B cell (primary cell): Measurements from ENCODE around the gene PIGZ. TPM values are rescaled to one million over a fixed set of nuclear protein-coding genes. Genes with fewer than 3 reads are reported as not detected.

Source experiments
- ATAC-seq: fragments of 200-7000 bp; cut with Tn5 transposase; one replicate; pipeline ENCODE4 v1.10.0; 2021; ENCODE audit warnings: low read depth, mild to moderate bottlenecking, moderate number of reproducible peaks, moderate library complexity
- CTCF ChIA-PET: fragments of 350-600 bp; sonication (Branson Sonifier 250); formaldehyde crosslinking; loops from one replicate; lab custom pipeline; 2021; ENCODE audit warnings: antibody characterized with exemption, inconsistent platforms; lab: Charles Lee
- POLR2A ChIA-PET: fragments of 350-600 bp; sonication (Branson Sonifier 250); formaldehyde crosslinking; loops from one replicate; lab custom pipeline; 2021; ENCODE audit warnings: antibody characterized with exemption; lab: Charles Lee
- DNase-seq: peaks from one replicate; pipeline ENCODE4 v3.0.0; 2013
- H2AFZ ChIP-seq: 2 replicates; pipeline ENCODE4 v1.6.1; 2012; ENCODE audit warnings: mild to moderate bottlenecking, low read depth, low read length; ENCODE audit not compliant: insufficient read depth, poor library complexity, severe bottlenecking
- H3K27ac ChIP-seq, 2 donors: 1 replicate in 1 of 2; 2 replicates in 1 of 2; pipeline ENCODE4 v1.5.1; 2012 to 2013; ENCODE audit warnings: low read length in 2 of 2, mild to moderate bottlenecking in 2 of 2, moderate library complexity in 1 of 2
- H3K27me3 ChIP-seq, 4 experiments: fragments of 200-600 bp in 1 of 4; sonication (generic) in 1 of 4; replicated peaks in 1 of 4; 1 replicate in 2 of 4; 2 replicates in 2 of 4; pipeline versions ENCODE4 v1.6.1 to v1.7.0; 2013 to 2016; ENCODE audit warnings: low read length in 3 of 4, mild to moderate bottlenecking in 2 of 4, mixed read lengths in 1 of 4, moderate library complexity in 1 of 4; ENCODE audit not compliant: insufficient read depth in 4 of 4, control insufficient read depth in 3 of 4; ENCODE audit errors: control extremely low read depth in 1 of 4
- H3K36me3 ChIP-seq, 2 experiments: replicated peaks in 1 of 2; 1 replicate in 1 of 2; 2 replicates in 1 of 2; pipeline versions ENCODE4 v1.6.1 to v1.7.1; 2013; ENCODE audit warnings: low read length in 1 of 2; ENCODE audit not compliant: insufficient read depth in 2 of 2, control insufficient read depth in 1 of 2; ENCODE audit errors: control extremely low read depth in 1 of 2, extremely low read depth in 1 of 2
- H3K4me1 ChIP-seq, 2 donors: fragments of 200-600 bp in 1 of 2; sonication (generic) in 1 of 2; 1 replicate in 1 of 2; 2 replicates in 1 of 2; pipeline versions ENCODE4 v1.5.1 to v1.6.1; 2013 to 2017; ENCODE audit warnings: low read length in 2 of 2; ENCODE audit not compliant: control insufficient read depth in 2 of 2, insufficient read depth in 2 of 2
- H3K4me2 ChIP-seq: replicated peaks from 2 replicates; pipeline ENCODE3; 2012; ENCODE audit warnings: mild to moderate bottlenecking, low read depth, low read length; ENCODE audit not compliant: poor library complexity, severe bottlenecking
- H3K4me3 ChIP-seq, 5 experiments: fragments of 200-600 bp in 1 of 5; sonication (generic) in 1 of 5; 1 replicate in 3 of 5; 2 replicates in 2 of 5; pipeline versions ENCODE4 v1.5.1 to v1.7.0; 2011 to 2016; ENCODE audit warnings: low read length in 4 of 5, mild to moderate bottlenecking in 4 of 5, low read depth in 2 of 5, control low read depth in 1 of 5, moderate library complexity in 1 of 5; ENCODE audit not compliant: insufficient read depth in 1 of 5; ENCODE audit errors: control extremely low read depth in 1 of 5, extremely low read depth in 1 of 5
- H3K79me2 ChIP-seq: fragments of 200-600 bp; sonication (generic); one replicate; pipeline ENCODE4 v1.6.0; 2016; ENCODE audit warnings: low read length; ENCODE audit not compliant: control insufficient read depth, insufficient read depth
- H3K9ac ChIP-seq: fragments of 200-600 bp; sonication (generic); 2 replicates; pipeline ENCODE4 v1.6.1; 2017; ENCODE audit warnings: mild to moderate bottlenecking, low read length, moderate library complexity
- H3K9me3 ChIP-seq, 3 donors: one replicate each; pipeline versions ENCODE4 v1.6.1 to v1.7.1; 2013; ENCODE audit warnings: low read length in 2 of 3; ENCODE audit not compliant: control insufficient read depth in 2 of 3, insufficient read depth in 1 of 3; ENCODE audit errors: control extremely low read depth in 1 of 3
- H4K20me1 ChIP-seq: 2 replicates; pipeline ENCODE4 v1.6.0; 2012; ENCODE audit warnings: mild to moderate bottlenecking, low read length; ENCODE audit not compliant: insufficient read depth, control insufficient read depth, poor library complexity, severe bottlenecking
- H3K27ac Mint-ChIP-seq: one replicate; pipeline ENCODE4 v1.8.0; 2021; ENCODE audit warnings: mixed read lengths
- H3K27me3 Mint-ChIP-seq: one replicate; pipeline ENCODE4 v1.8.0; 2021; ENCODE audit warnings: mixed read lengths
- H3K4me1 Mint-ChIP-seq: one replicate; pipeline ENCODE4 v1.8.0; 2021; ENCODE audit warnings: mixed read lengths
- H3K4me3 Mint-ChIP-seq: one replicate; pipeline ENCODE4 v1.8.0; 2021; ENCODE audit warnings: mixed read lengths
- H3K9me3 Mint-ChIP-seq: one replicate; pipeline ENCODE4 v1.8.0; 2022; ENCODE audit warnings: mixed read lengths; ENCODE audit not compliant: insufficient read depth
- EZH2 ChIP-seq: IDR thresholded peaks from 2 replicates; pipeline ENCODE4 v1.6.1; 2012; ENCODE audit warnings: borderline replicate concordance, low read depth, mild to moderate bottlenecking, moderate library complexity, low read length; ENCODE audit not compliant: insufficient read depth, poor library complexity, severe bottlenecking
- WGBS: methylation state at CpG from one replicate; pipeline ENCODE4 v1.1.5; 2013; ENCODE audit warnings: missing lambda C conversion rate; ENCODE audit not compliant: insufficient coverage; 5-methylcytosine and 5-hydroxymethylcytosine counted together
- intact Hi-C: fragments of 100-400 bp; cut with micrococcal nuclease; formaldehyde crosslinking; loops from one replicate; pipeline ENCODE4 v1.10.0; 2022
- polyA plus RNA-seq: library from polyadenylated mRNA; depleted of rRNA; stranded (reverse); fragments of >200 nt; gene quantifications from 2 replicates; pipeline ENCODE4 v1.2.3, GENCODE V29; 2012
- total RNA-seq, 2 donors: library from RNA; stranded (reverse); fragments of 120-200 nt in 1 of 2; gene quantifications; 1 replicate in 1 of 2; 2 replicates in 1 of 2; pipeline versions ENCODE4 v1.2.3 to v1.2.4, GENCODE V29; 2013 to 2022
- TF ChIP-seq, protein P1 (sequence below): fragments of 200-600 bp; IDR thresholded peaks from one replicate; pipeline ENCODE4 v1.8.0; 2022; ENCODE audit warnings: antibody characterized with exemption, mild to moderate bottlenecking

The PIGZ gene
- total and polyA plus RNA-seq, 2 donors (not counting 1 experiment from before 2014, with no cell fraction given) = 2.2 to 3.9 TPM

DNA sequence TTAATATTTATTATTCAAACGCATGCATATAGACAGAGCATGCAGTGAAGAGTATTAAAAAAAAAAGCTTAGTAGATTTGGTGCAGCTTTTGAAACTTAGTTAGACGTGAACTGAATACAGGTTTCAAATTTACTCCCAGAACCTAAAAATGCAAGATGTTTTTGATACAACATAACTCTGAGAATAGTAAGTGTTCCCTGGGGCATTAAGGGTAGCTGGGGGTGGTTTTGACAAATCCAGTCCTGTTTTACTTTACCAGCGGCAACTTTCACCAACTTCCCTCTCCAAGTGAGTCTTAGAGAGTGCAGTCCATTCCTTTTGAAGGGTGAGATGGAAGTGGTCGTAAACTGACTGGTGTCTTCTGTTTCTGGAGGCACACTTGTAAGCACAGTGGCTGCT is 37.5 kb downstream of the PIGZ start:
- WGBS = 80% methylated on average over 1 of the region's 4 CpGs
- no peak for DNase-seq

More for the DNA sequence above, 37.5 kb downstream of the PIGZ start:
- no peaks in the 10 kb centered on the region for H4K20me1 ChIP-seq
- peak overlapping the region; percentile 39 for H3K4me2 ChIP-seq
- TF ChIP-seq, protein P1, sequence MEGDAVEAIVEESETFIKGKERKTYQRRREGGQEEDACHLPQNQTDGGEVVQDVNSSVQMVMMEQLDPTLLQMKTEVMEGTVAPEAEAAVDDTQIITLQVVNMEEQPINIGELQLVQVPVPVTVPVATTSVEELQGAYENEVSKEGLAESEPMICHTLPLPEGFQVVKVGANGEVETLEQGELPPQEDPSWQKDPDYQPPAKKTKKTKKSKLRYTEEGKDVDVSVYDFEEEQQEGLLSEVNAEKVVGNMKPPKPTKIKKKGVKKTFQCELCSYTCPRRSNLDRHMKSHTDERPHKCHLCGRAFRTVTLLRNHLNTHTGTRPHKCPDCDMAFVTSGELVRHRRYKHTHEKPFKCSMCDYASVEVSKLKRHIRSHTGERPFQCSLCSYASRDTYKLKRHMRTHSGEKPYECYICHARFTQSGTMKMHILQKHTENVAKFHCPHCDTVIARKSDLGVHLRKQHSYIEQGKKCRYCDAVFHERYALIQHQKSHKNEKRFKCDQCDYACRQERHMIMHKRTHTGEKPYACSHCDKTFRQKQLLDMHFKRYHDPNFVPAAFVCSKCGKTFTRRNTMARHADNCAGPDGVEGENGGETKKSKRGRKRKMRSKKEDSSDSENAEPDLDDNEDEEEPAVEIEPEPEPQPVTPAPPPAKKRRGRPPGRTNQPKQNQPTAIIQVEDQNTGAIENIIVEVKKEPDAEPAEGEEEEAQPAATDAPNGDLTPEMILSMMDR = no peak
- TF ChIP-seq EZH2 = no peak
- peak overlapping the region; percentile 65 for H3K4me3 Mint-ChIP-seq
- H3K27me3 ChIP-seq = no peaks in the 10 kb centered on the region
- ATAC-seq = no peak
- peaks cover 12 to 18% of the 10 kb centered on the region in 2 donors for H3K4me1 ChIP-seq
- no peaks in the 10 kb centered on the region for H3K9me3 Mint-ChIP-seq
- H3K9ac ChIP-seq = peak overlapping the region; percentile 9
- peak overlapping the region; percentile 87 for H3K27ac Mint-ChIP-seq
- peaks cover 0 to 36% of the 10 kb centered on the region in 2 experiments for H3K36me3 ChIP-seq
- intact Hi-C loops = no loop called here
- no peaks in the 10 kb centered on the region for H3K9me3 ChIP-seq
- no peak overlapping the region for H2AFZ ChIP-seq
- no peaks in the 10 kb centered on the region for H3K79me2 ChIP-seq
- H3K4me1 Mint-ChIP-seq = peaks cover 29% of the 10 kb centered on the region
- ChIA-PET CTCF (interaction anchor here (0.5 to 1.9 kb wide), 2 partner anchors 11 to 736 kb away, joined by 3 to 6 read pairs; partner anchors contain the start of gene NCBP2), POLR2A (interaction anchor here (1.8 kb wide), 1 partner anchor 11 kb away, joined by 8 read pairs; the partner anchor contains the start of gene NCBP2)
- H3K27me3 Mint-ChIP-seq = no peaks in the 10 kb centered on the region
- no peak overlapping the region for H3K4me3 ChIP-seq
- peak overlapping the region; percentile 8 to 74 for H3K27ac ChIP-seq
